ENCODE results near the gene CFAP97D1. TPM values are rescaled to one million over a fixed set of nuclear protein-coding genes. Genes with fewer than 3 reads are reported as not detected.

CFAP97D1 gene
- total RNA-seq, 2 donors from 2014 or later: not detected

- Histone ChIP-seq H3K36me3 (ENCODE audit: control insufficient read depth, insufficient read depth, low read length) (no peaks in the 10 kb centered on the region), H3K27me3 (ENCODE audit: control insufficient read depth, insufficient read depth, low read length, poor library complexity, severe bottlenecking) (no peaks in the 10 kb centered on the region), H3K4me3 (ENCODE audit: low read length) (no peak overlapping the region), H3K9me3 (ENCODE audit: control insufficient read depth, low read length) (no peaks in the 10 kb centered on the region), H3K4me1 (ENCODE audit: control insufficient read depth, insufficient read depth, low read length) (no peaks in the 10 kb centered on the region), H3K9ac (ENCODE audit: extremely low read depth, low read length, poor library complexity, severe bottlenecking) (no peak overlapping the region), H3K27ac (ENCODE audit: low read depth, low read length) (no peak overlapping the region)
- Mint-ChIP-seq H3K36me3 (ENCODE audit: low read depth) (peaks cover 1% of the 10 kb centered on the region), H3K4me1 (peaks cover 18% of the 10 kb centered on the region), H3K27me3 (ENCODE audit: insufficient read depth) (peaks cover 10% of the 10 kb centered on the region), H3K9me3 (no peaks in the 10 kb centered on the region), H3K27ac (no peak overlapping the region), H3K4me3 (no peak overlapping the region)
- WGBS, 2 experiments (ENCODE audit: insufficient coverage in 1 of 2, insufficient read length in 1 of 2): 94 to 95% methylated on average over 6 to 9 of the region's 9 CpGs
- no peak for DNase-seq
- no peak for TF ChIP-seq CTCF (conservative IDR thresholded peaks at IDR 0.05)
Measured at GRCh38 chr17:43827596-43827995, 47.4 kb downstream of the CFAP97D1 start.

- Mint-ChIP-seq H3K4me3 (no peak overlapping the region), H3K9me3 (peaks cover 12% of the 10 kb centered on the region), H3K4me1 (peaks cover 24% of the 10 kb centered on the region), H3K27ac (no peak overlapping the region), H3K27me3 (ENCODE audit: insufficient read depth) (peaks cover 25% of the 10 kb centered on the region), H3K36me3 (ENCODE audit: low read depth) (no peaks in the 10 kb centered on the region)
- Histone ChIP-seq H3K27me3 (ENCODE audit: control insufficient read depth, insufficient read depth, low read length, poor library complexity, severe bottlenecking) (peaks cover 16% of the 10 kb centered on the region), H3K9ac (ENCODE audit: extremely low read depth, low read length, poor library complexity, severe bottlenecking) (no peak overlapping the region), H3K27ac (ENCODE audit: low read depth, low read length) (no peak overlapping the region), H3K4me1 (ENCODE audit: control insufficient read depth, insufficient read depth, low read length) (no peaks in the 10 kb centered on the region), H3K9me3 (ENCODE audit: control insufficient read depth, low read length) (peaks cover 8% of the 10 kb centered on the region), H3K4me3 (ENCODE audit: low read length) (no peak overlapping the region), H3K36me3 (ENCODE audit: control insufficient read depth, insufficient read depth, low read length) (no peaks in the 10 kb centered on the region)
- 93 to 94% methylated on average over 11 to 14 of the region's 14 CpGs for WGBS, 2 experiments (ENCODE audit: insufficient coverage in 1 of 2, insufficient read length in 1 of 2)
- TF ChIP-seq CTCF (conservative IDR thresholded peaks at IDR 0.05): no peak
- no peak for DNase-seq
Measured at GRCh38 chr17:43829738-43830137, 49.5 kb downstream of the CFAP97D1 start.

GRCh38 chr17:43830510-43831140 lies 50.4 kb downstream of the CFAP97D1 start:
- Mint-ChIP-seq H3K9me3 (peaks cover 15% of the 10 kb centered on the region), H3K4me1 (peaks cover 24% of the 10 kb centered on the region)
- TF ChIP-seq CTCF (conservative IDR thresholded peaks at IDR 0.05): no peak

More at GRCh38 chr17:43830510-43831140, 50.4 kb downstream of the CFAP97D1 start:
- Mint-ChIP-seq H3K27ac (no peak overlapping the region), H3K27me3 (ENCODE audit: insufficient read depth) (peaks cover 34% of the 10 kb centered on the region), H3K36me3 (ENCODE audit: low read depth) (no peaks in the 10 kb centered on the region), H3K4me3 (peak overlapping the region; percentile 66)
- H3K4me3 ChIP-seq (ENCODE audit: low read length): no peak overlapping the region
- H3K4me1 ChIP-seq (ENCODE audit: control insufficient read depth, insufficient read depth, low read length): no peaks in the 10 kb centered on the region
- H3K36me3 ChIP-seq (ENCODE audit: control insufficient read depth, insufficient read depth, low read length): no peaks in the 10 kb centered on the region
- 88 to 96% methylated on average over 4 to 7 of the region's 7 CpGs for WGBS, 2 experiments (ENCODE audit: insufficient coverage in 1 of 2, insufficient read length in 1 of 2)
- H3K27me3 ChIP-seq (ENCODE audit: control insufficient read depth, insufficient read depth, low read length, poor library complexity, severe bottlenecking): peaks cover 16% of the 10 kb centered on the region
- H3K9ac ChIP-seq (ENCODE audit: extremely low read depth, low read length, poor library complexity, severe bottlenecking): no peak overlapping the region
- H3K9me3 ChIP-seq (ENCODE audit: control insufficient read depth, low read length): peaks cover 8% of the 10 kb centered on the region
- H3K27ac ChIP-seq (ENCODE audit: low read depth, low read length): no peak overlapping the region
- DNase-seq: no peak
